NT2/D1 (cell line): ENCODE results near the gene DSCAM.

Experiments
- SUZ12 ChIP-seq: IDR thresholded peaks from 2 replicates; pipeline ENCODE4 v1.6.1; 2011; ENCODE audit not compliant: insufficient read length, insufficient read depth; ENCODE audit errors: extremely low read depth
- YY1 ChIP-seq: IDR thresholded peaks from 2 replicates; pipeline ENCODE4 v1.6.1; 2011; ENCODE audit not compliant: insufficient read length, insufficient read depth
- ZNF274 ChIP-seq: IDR thresholded peaks from 2 replicates; pipeline ENCODE4 v1.6.1; 2011; ENCODE audit warnings: mild to moderate bottlenecking, low read depth, low read length

DNA sequence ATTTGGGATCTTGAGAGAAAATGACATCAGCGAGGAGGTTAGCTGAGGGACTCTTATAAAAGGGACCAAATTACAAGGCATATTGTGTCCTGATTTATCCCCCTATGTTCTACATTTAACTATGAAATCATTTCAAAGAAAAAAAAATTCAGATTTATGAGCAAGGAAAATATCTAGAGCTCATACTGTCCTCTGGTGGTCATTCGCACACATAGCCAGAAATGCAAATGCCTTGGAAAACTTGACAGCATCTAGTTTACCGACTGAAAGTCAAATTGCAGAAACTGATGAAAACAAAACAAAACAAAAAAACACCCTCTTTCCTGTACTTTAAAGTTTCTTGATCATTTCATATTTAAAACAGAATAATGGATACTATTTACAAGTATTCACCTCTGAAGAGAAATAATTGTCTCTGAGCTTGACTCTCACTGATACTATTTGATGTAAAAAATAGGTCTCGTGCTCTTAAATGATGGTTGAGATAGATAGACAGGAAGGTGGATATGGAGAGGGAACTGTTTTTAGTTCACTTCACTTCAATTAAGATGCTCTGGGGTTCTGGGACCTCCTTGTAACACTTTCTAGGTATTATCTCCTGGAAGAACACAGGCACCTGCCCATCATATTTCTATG lies 725.9 kb downstream of the DSCAM start:
- TF ChIP-seq ZNF274 (no peak), YY1 (no peak), SUZ12 (no peak)
